Activated B cell treated with CpG ODN at 0.5 μM for 24 hours (primary cell): ENCODE results near the gene SFXN1. TPM values are rescaled to one million over a fixed set of nuclear protein-coding genes. Genes with fewer than 3 reads are reported as not detected.

Source experiments
- ATAC-seq: fragments of 200-7000 bp; cut with Tn5 transposase; one replicate; pipeline ENCODE4 v1.10.0; 2021; ENCODE audit warnings: low read depth, mild to moderate bottlenecking, moderate library complexity
- CTCF ChIA-PET: fragments of 350-600 bp; sonication (Branson Sonifier 250); formaldehyde crosslinking; loops from one replicate; lab custom pipeline; 2021; ENCODE audit warnings: antibody characterized with exemption; lab: Charles Lee
- POLR2A ChIA-PET: fragments of 350-600 bp; sonication (Branson Sonifier 250); formaldehyde crosslinking; loops from one replicate; lab custom pipeline; 2021; ENCODE audit warnings: antibody characterized with exemption; lab: Charles Lee
- DNase-seq: peaks from one replicate; pipeline ENCODE4 v3.0.0; 2022
- H3K27ac Mint-ChIP-seq: one replicate; pipeline ENCODE4 v1.8.0; 2020; ENCODE audit warnings: mixed read lengths
- H3K27me3 Mint-ChIP-seq: one replicate; pipeline ENCODE4 v1.8.0; 2021; ENCODE audit warnings: mixed read lengths
- H3K36me3 Mint-ChIP-seq: one replicate; pipeline ENCODE4 v1.8.0; 2021; ENCODE audit warnings: low read depth, mixed read lengths
- H3K4me1 Mint-ChIP-seq: one replicate; pipeline ENCODE4 v1.8.0; 2021; ENCODE audit warnings: mixed read lengths
- H3K4me3 Mint-ChIP-seq: one replicate; pipeline ENCODE4 v1.8.0; 2020; ENCODE audit warnings: mild to moderate bottlenecking, mixed read lengths
- H3K9me3 Mint-ChIP-seq: one replicate; pipeline ENCODE4 v1.8.0; 2020; ENCODE audit warnings: mixed read lengths
- intact Hi-C: fragments of 100-400 bp; cut with micrococcal nuclease; formaldehyde crosslinking; loops from one replicate; pipeline ENCODE4 v1.15.1; 2024
- total RNA-seq: library from RNA; stranded (reverse); gene quantifications from 2 replicates; pipeline ENCODE4 v1.2.3, GENCODE V29; 2022
- TF ChIP-seq, protein P1 (sequence below): fragments of 200-600 bp; IDR thresholded peaks from one replicate; pipeline ENCODE4 v1.8.0; 2022; ENCODE audit warnings: antibody characterized with exemption, mild to moderate bottlenecking

Gene SFXN1
- total RNA-seq, 1 donor from 2014 or later: 46.9 TPM

DNA sequence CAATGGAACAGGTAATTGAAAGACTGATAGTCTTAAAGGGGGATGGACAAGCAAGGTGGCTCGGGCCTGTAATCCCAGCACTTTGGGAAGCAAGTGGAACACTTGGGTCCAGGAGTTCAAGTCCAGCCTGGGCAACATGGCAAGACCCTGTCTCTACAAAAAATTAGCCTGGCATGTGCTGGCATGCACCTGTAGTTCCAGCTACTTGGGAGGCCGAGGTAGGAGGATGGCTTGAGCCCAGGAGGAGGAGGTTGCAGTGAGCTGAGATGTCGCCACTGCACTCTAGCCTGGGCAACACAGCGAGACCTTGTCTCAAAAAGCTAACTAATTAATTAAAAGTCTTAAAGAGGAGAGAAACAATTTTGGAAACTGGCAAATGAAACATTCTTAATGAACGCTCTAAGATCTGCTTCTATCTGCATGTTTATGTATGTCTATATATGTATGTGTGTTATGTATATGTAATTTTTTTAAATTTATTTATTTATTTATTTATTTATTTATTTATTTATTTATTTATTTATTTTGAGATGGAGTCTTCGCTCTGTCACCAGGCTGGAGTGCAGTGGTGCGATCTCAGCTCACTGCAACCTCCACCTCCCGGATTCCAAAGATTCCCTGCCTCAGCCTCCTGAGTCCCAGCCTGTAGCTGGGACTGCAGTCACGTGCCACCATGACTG lies 80.6 kb downstream of the SFXN1 start:
- DNase-seq (no peak), ATAC-seq (no peak)
- Mint-ChIP-seq H3K27ac (no peak overlapping the region), H3K27me3 (peaks cover 8% of the 10 kb centered on the region), H3K9me3 (no peaks in the 10 kb centered on the region), H3K4me1 (no peaks in the 10 kb centered on the region), H3K4me3 (no peak overlapping the region), H3K36me3 (no peaks in the 10 kb centered on the region)
- ChIA-PET POLR2A (no interaction called here), CTCF (no interaction called here)
- intact Hi-C loops: no loop called here
- TF ChIP-seq, protein P1, sequence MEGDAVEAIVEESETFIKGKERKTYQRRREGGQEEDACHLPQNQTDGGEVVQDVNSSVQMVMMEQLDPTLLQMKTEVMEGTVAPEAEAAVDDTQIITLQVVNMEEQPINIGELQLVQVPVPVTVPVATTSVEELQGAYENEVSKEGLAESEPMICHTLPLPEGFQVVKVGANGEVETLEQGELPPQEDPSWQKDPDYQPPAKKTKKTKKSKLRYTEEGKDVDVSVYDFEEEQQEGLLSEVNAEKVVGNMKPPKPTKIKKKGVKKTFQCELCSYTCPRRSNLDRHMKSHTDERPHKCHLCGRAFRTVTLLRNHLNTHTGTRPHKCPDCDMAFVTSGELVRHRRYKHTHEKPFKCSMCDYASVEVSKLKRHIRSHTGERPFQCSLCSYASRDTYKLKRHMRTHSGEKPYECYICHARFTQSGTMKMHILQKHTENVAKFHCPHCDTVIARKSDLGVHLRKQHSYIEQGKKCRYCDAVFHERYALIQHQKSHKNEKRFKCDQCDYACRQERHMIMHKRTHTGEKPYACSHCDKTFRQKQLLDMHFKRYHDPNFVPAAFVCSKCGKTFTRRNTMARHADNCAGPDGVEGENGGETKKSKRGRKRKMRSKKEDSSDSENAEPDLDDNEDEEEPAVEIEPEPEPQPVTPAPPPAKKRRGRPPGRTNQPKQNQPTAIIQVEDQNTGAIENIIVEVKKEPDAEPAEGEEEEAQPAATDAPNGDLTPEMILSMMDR: no peak

DNA sequence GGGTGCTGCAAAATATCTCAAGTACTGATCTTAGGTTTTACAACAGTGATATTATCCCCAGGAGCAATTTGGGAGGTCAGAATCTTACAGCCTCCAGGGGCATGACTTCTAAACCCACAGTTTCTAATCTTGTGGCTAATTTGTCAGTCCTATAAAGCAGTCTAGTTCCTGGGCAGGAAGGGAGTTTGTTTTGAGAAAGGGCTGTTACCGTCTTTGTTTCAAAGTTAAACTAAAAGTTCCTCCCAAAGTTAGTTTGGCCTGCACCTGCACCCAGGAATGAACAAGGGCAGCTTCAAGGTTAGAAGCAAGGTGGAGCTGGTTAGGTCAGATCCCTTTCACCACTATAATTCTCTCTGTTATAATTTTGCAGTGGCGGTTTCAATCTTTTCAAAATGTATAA lies 81.7 kb downstream of the SFXN1 start:
- H3K4me3 Mint-ChIP-seq: no peak overlapping the region
- intact Hi-C loops: no loop called here
- DNase-seq (no peak), ATAC-seq (no peak)
- TF ChIP-seq, protein P1: no peak
- no peaks in the 10 kb centered on the region for H3K4me1 Mint-ChIP-seq
- H3K9me3 Mint-ChIP-seq: no peaks in the 10 kb centered on the region
- no peak overlapping the region for H3K27ac Mint-ChIP-seq
- POLR2A ChIA-PET: no interaction called here
- H3K36me3 Mint-ChIP-seq: no peaks in the 10 kb centered on the region
- H3K27me3 Mint-ChIP-seq: peaks cover 5% of the 10 kb centered on the region
- CTCF ChIA-PET: no interaction called here

DNA sequence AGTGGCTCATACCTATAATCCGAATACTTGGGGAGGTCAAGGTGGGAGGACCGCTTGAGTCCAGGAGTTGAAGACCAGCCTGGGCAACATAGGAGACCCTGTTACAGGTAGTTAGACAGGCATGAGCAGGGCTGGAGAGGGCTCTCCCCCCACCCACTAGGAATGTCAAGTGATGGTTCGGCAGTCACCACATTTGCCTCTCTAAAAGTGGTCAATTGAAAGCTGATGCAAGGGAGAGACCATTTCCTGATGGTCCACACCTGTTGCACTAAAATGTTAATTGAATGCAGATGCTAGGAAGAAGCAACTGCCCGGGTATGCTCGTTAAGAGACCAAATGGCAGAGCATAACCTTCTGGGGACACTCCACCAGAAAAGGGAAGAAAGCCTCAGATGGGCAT lies 82.7 kb downstream of the SFXN1 start:
- CTCF ChIA-PET: no interaction called here
- Mint-ChIP-seq H3K4me1 (no peaks in the 10 kb centered on the region), H3K36me3 (no peaks in the 10 kb centered on the region), H3K9me3 (no peaks in the 10 kb centered on the region), H3K27ac (no peak overlapping the region), H3K27me3 (peaks cover 2% of the 10 kb centered on the region), H3K4me3 (no peak overlapping the region)
- TF ChIP-seq, protein P1: no peak
- POLR2A ChIA-PET: no interaction called here
- DNase-seq: no peak
- intact Hi-C loops: no loop called here
- ATAC-seq: no peak

DNA sequence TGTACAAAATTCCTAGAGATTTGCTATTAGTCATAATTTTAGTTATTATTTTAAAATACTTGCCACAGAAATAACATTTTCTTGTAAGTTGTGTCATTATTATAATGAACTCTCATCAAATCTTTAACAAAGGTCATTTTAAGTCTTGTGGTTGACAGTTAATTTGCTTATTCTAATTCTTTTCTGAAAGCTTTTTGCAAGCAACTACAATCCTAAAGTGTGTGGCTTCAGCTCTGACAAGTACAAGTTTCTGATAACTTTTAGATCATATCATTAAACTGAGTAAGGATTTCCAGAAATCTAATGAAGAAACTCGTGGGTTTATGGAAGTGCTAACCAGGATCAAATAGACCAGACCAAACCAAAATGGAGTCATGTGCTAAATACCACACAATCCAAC lies 86.4 kb downstream of the SFXN1 start:
- intact Hi-C loops: no loop called here
- H3K4me1 Mint-ChIP-seq: no peaks in the 10 kb centered on the region
- DNase-seq: no peak
- H3K4me3 Mint-ChIP-seq: no peak overlapping the region
- H3K9me3 Mint-ChIP-seq: no peaks in the 10 kb centered on the region
- H3K36me3 Mint-ChIP-seq: no peaks in the 10 kb centered on the region
- no peak overlapping the region for H3K27ac Mint-ChIP-seq
- TF ChIP-seq, protein P1: no peak
- peaks cover 2% of the 10 kb centered on the region for H3K27me3 Mint-ChIP-seq
- no peak for ATAC-seq
- CTCF ChIA-PET: no interaction called here
- POLR2A ChIA-PET: no interaction called here

DNA sequence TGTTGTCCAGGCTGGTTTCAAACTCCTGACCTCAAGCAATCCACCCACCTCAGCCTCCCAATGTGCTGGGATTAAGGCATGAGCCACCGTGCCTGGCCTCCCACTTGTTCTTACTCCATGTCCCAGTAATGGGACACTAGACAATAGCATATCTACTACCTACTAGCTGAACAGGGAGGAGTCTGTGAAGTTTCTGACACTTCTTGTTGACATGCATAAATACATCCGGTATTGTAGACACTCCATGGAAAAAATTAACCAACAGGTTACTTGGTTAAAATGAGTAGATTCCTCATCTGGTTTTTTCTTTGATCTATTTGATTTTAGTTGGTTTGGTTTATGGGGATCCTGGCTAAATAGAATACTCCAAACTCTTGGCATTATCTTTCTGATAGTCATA lies 88.3 kb downstream of the SFXN1 start:
- TF ChIP-seq, protein P1: no peak
- no peak overlapping the region for H3K4me3 Mint-ChIP-seq
- ChIA-PET POLR2A (no interaction called here), CTCF (no interaction called here)
- no peaks in the 10 kb centered on the region for H3K9me3 Mint-ChIP-seq
- intact Hi-C loops: no loop called here
- no peak for ATAC-seq
- peaks cover 4% of the 10 kb centered on the region for H3K27me3 Mint-ChIP-seq
- DNase-seq: no peak
- no peaks in the 10 kb centered on the region for H3K4me1 Mint-ChIP-seq
- no peaks in the 10 kb centered on the region for H3K36me3 Mint-ChIP-seq
- H3K27ac Mint-ChIP-seq: no peak overlapping the region
